KMS-11 (cell line): Measurements from ENCODE around the gene ZSCAN26.
A peak's percentile ranks its signal among the peaks of the same experiment; 100 is the strongest.

Experiments
- H2AFZ ChIP-seq: fragments of 200-600 bp; sonication (generic); 2 replicates; pipeline ENCODE4 v1.6.1; 2016; ENCODE audit warnings: antibody characterized with exemption, mixed run types, low read depth
- H3K27ac ChIP-seq: fragments of 200-600 bp; sonication (generic); 2 replicates; pipeline ENCODE4 v1.6.1; 2016; ENCODE audit warnings: mild to moderate bottlenecking, mixed run types
- H3K27me3 ChIP-seq: fragments of 200-600 bp; sonication (generic); 2 replicates; pipeline ENCODE4 v1.6.1; 2017; ENCODE audit warnings: mild to moderate bottlenecking, low read depth, mixed run types, moderate library complexity; ENCODE audit not compliant: insufficient read depth
- H3K36me3 ChIP-seq: fragments of 200-600 bp; sonication (generic); 2 replicates; pipeline ENCODE4 v1.6.1; 2017; ENCODE audit warnings: mild to moderate bottlenecking, mixed run types; ENCODE audit not compliant: insufficient read depth
- H3K4me1 ChIP-seq: fragments of 200-600 bp; sonication (generic); 2 replicates; pipeline ENCODE4 v1.6.1; 2016; ENCODE audit warnings: mild to moderate bottlenecking, low read depth, mixed run types; ENCODE audit not compliant: poor library complexity, severe bottlenecking
- H3K4me2 ChIP-seq: fragments of 200-600 bp; sonication (generic); 2 replicates; pipeline ENCODE4 v1.7.0; 2016; ENCODE audit warnings: mild to moderate bottlenecking, mixed run types
- H3K4me3 ChIP-seq: fragments of 200-600 bp; sonication (generic); IDR thresholded peaks from 2 replicates; pipeline ENCODE4 v1.6.1; 2017; ENCODE audit warnings: low read depth, low read length, mixed read lengths; ENCODE audit not compliant: insufficient read depth
- H3K79me2 ChIP-seq: fragments of 200-600 bp; sonication (generic); 2 replicates; pipeline ENCODE4 v1.6.1; 2016; ENCODE audit warnings: low read depth, mixed run types; ENCODE audit not compliant: insufficient read depth
- H3K9ac ChIP-seq: fragments of 200-600 bp; sonication (generic); 2 replicates; pipeline ENCODE4 v1.6.1; 2016; ENCODE audit warnings: mild to moderate bottlenecking, mixed run types
- H4K20me1 ChIP-seq: fragments of 200-600 bp; sonication (generic); 2 replicates; pipeline ENCODE4 v1.6.1; 2016; ENCODE audit warnings: mild to moderate bottlenecking, mixed run types; ENCODE audit not compliant: insufficient read depth
- CTCF ChIP-seq: fragments of 200-600 bp; sonication (generic); conservative IDR thresholded peaks from 2 replicates; pipeline ENCODE4 v1.6.1; 2017; ENCODE audit warnings: low read depth, mild to moderate bottlenecking, antibody characterized with exemption, low read length, moderate library complexity, mixed read lengths

ZSCAN26 gene

GRCh38 chr6:28267695-28268059 lies 734 bp downstream of the ZSCAN26 start:
- peak overlapping the region; percentile 92 for H2AFZ ChIP-seq
- peak overlapping the region; percentile 64; the same call in 1 of the 2 replicates for H3K27ac ChIP-seq
- H3K27me3 ChIP-seq = no peaks in the 10 kb centered on the region
- peak overlapping the region; percentile 76 for H3K4me2 ChIP-seq
- H4K20me1 ChIP-seq = no peaks in the 10 kb centered on the region
- no peaks in the 10 kb centered on the region for H3K79me2 ChIP-seq
- H3K4me1 ChIP-seq = peaks cover 17% of the 10 kb centered on the region
- H3K36me3 ChIP-seq = no peaks in the 10 kb centered on the region
- H3K4me3 ChIP-seq = peak overlapping the region; percentile 30
- peak overlapping the region; percentile 69; the same call in 1 of the 2 replicates for H3K9ac ChIP-seq
- no peak for TF ChIP-seq CTCF

GRCh38 chr6:28269492-28269891 lies 2.5 kb downstream of the ZSCAN26 start:
- no peak overlapping the region for H3K4me2 ChIP-seq
- TF ChIP-seq CTCF = no peak
- H2AFZ ChIP-seq = no peak overlapping the region
- H4K20me1 ChIP-seq = no peaks in the 10 kb centered on the region
- H3K36me3 ChIP-seq = no peaks in the 10 kb centered on the region
- H3K79me2 ChIP-seq = no peaks in the 10 kb centered on the region
- H3K4me1 ChIP-seq = peaks cover 17% of the 10 kb centered on the region
- no peak overlapping the region for H3K9ac ChIP-seq
- H3K4me3 ChIP-seq = no peak overlapping the region
- H3K27ac ChIP-seq = no peak overlapping the region
- no peaks in the 10 kb centered on the region for H3K27me3 ChIP-seq

GRCh38 chr6:28274888-28275287 lies 7.9 kb downstream of the ZSCAN26 start:
- H2AFZ ChIP-seq = no peak overlapping the region
- TF ChIP-seq CTCF = no peak
- H3K36me3 ChIP-seq = no peaks in the 10 kb centered on the region
- H3K4me1 ChIP-seq = no peaks in the 10 kb centered on the region
- H3K4me2 ChIP-seq = no peak overlapping the region
- no peaks in the 10 kb centered on the region for H3K79me2 ChIP-seq
- no peak overlapping the region for H3K9ac ChIP-seq
- no peaks in the 10 kb centered on the region for H4K20me1 ChIP-seq
- H3K27me3 ChIP-seq = no peaks in the 10 kb centered on the region
- no peak overlapping the region for H3K27ac ChIP-seq
- no peak overlapping the region for H3K4me3 ChIP-seq

GRCh38 chr6:28277746-28278145 lies 10.8 kb downstream of the ZSCAN26 start:
- no peaks in the 10 kb centered on the region for H3K36me3 ChIP-seq

More at GRCh38 chr6:28277746-28278145, 10.8 kb downstream of the ZSCAN26 start:
- Histone ChIP-seq H2AFZ (no peak overlapping the region), H3K27ac (no peak overlapping the region), H3K79me2 (no peaks in the 10 kb centered on the region), H4K20me1 (no peaks in the 10 kb centered on the region), H3K4me3 (no peak overlapping the region), H3K27me3 (no peaks in the 10 kb centered on the region), H3K9ac (no peak overlapping the region), H3K4me2 (no peak overlapping the region), H3K4me1 (no peaks in the 10 kb centered on the region)
- no peak for TF ChIP-seq CTCF
